ENCODE data around the gene LGALS7B. TPM values are rescaled to one million over a fixed set of nuclear protein-coding genes. Genes with fewer than 3 reads are reported as not detected.

The LGALS7B gene
- total RNA-seq, 4 donors from 2014 or later = not detected

DNA sequence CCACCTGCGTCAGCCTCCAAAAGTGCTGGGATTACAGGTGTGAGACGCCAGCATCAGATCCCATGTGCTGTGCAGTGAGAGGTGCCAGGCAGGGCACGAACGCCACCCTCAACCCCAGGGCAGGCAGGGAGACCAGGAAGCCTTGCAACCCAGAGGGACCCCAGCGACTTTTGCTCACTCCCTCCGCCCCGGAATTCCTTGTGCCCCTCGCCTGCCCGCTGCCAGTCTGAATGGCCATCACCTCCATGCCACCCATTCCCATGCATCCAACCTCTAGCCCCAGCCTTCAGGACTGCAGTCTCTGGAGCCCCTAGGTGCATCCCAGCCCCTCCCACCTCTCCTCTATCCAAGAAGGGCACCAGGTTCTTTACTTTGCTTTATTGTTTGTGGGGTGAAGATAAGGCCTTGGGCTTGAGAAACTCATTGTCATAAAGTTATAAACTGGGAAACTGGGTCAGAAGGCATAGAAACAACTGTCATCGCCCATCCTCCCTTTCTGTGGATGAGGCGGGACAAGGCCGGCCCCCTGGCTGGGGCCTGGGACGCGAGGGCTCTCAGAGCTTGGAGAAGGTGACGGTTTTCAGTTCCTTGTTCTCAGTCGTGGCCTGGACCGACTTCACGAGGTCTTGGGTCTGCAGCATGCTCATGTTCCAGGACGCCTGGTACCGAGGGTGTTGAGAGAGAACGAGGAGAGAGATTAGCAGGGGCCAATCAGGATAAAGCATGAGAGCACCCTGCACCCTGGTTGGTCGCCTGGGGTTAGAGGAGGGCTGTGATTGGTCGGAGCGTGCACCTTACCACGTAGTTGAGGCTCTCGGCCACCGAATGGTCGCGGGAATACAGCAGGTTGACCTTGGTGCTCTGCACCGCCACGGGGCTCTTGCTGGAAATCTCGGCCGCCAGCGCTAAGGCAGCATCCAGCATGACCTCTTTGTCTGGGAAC, 26.3 kb downstream of the LGALS7B start:
- TF ChIP-seq, protein P1, sequence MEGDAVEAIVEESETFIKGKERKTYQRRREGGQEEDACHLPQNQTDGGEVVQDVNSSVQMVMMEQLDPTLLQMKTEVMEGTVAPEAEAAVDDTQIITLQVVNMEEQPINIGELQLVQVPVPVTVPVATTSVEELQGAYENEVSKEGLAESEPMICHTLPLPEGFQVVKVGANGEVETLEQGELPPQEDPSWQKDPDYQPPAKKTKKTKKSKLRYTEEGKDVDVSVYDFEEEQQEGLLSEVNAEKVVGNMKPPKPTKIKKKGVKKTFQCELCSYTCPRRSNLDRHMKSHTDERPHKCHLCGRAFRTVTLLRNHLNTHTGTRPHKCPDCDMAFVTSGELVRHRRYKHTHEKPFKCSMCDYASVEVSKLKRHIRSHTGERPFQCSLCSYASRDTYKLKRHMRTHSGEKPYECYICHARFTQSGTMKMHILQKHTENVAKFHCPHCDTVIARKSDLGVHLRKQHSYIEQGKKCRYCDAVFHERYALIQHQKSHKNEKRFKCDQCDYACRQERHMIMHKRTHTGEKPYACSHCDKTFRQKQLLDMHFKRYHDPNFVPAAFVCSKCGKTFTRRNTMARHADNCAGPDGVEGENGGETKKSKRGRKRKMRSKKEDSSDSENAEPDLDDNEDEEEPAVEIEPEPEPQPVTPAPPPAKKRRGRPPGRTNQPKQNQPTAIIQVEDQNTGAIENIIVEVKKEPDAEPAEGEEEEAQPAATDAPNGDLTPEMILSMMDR (IDR thresholded peaks at IDR 0.05; ENCODE audit: low read depth) = no peak

GRCh38 chr19:38816131-38816750, 27.2 kb downstream of the LGALS7B start:
- TF ChIP-seq, protein P1 (IDR thresholded peaks at IDR 0.05; ENCODE audit: low read depth) = no peak

DNA sequence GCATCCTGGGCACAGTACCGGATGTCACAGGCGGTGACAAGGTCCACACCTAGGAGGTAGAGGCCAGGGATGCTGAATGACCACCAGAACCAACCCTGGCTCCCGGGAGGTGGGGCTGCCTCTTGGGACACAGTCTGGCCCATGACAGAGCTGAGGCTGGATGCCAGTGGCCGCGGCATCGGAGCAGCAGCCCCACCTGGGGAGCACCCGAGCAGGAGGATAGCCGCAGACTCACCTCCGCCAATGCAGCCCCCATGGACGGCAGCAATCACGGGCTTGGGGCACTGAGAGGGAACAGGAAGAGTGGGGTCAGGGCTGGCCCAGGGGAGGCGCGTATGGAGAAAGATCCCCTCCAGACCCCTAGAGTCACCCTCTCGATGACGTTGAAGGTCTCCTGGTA, 28.1 kb downstream of the LGALS7B start:
- TF ChIP-seq, protein P1 (IDR thresholded peaks at IDR 0.05; ENCODE audit: low read depth) = no peak

DNA sequence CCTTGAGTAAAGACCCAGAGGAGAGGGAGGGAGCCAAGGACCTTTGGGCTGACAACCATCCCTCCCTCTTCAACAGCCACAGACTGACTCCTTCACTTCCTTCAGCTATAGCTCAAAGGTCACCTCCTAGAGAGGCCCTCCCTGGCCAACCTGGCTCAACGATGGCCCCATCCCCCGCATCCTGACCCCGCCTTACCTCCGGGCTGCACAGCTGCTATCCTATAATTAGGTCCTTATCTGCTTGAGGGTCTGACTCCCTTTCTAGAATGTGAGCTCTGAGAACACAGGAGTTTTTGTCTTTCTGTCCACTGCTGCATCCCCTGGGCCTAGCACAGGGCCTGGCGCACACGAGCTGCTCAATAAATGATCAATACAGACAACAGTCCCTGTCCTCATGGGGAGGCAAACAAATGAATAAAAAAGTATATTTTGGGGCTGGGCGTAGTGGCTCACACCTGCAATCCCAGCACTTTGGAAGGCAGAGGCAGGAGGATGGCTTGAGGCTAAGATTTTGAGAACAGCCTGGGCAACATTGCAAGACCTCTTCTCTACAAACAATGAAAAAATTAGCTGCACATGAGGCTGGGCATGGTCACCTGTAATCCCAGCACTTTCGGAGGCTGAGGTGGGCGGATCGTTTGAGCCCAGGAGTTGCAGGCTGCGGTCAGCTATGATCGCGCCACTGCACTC, 30.4 kb downstream of the LGALS7B start:
- TF ChIP-seq, protein P1 (IDR thresholded peaks at IDR 0.05; ENCODE audit: low read depth) = no peak

DNA sequence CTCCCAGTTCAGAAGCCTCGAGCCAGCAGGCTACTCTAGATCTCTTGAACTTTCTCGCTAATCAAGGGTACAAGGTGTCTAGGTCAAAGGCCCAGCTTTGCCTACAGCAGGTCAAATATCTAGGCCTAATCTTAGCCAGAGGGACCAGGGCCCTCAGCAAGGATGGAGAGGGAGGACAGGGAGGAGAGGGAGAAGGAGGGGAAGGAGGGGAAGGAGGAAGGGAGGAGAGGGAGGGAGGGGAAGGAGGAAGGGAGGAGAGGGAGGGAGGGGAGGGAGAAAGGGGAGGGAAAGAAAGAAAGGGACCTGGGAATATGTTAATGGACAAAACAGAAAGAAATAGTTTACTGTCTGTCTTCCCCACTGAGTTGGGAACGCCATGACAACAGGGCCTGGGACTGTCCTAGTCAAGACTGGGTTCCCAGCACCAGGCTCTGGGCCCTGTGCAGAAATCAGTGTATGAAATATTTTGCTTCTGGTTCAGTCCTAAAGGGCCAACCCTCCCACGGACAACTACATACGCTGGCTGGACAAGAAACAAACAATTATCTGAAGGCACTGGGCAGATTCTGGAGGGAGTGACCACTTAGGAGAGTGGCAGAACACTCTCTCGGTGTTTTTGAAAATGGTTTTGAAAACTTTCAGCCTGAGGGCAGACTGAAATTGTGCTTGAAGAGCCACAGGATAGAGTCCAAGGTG, 38.0 kb downstream of the LGALS7B start:
- TF ChIP-seq, protein P1 (IDR thresholded peaks at IDR 0.05; ENCODE audit: low read depth) = no peak

DNA sequence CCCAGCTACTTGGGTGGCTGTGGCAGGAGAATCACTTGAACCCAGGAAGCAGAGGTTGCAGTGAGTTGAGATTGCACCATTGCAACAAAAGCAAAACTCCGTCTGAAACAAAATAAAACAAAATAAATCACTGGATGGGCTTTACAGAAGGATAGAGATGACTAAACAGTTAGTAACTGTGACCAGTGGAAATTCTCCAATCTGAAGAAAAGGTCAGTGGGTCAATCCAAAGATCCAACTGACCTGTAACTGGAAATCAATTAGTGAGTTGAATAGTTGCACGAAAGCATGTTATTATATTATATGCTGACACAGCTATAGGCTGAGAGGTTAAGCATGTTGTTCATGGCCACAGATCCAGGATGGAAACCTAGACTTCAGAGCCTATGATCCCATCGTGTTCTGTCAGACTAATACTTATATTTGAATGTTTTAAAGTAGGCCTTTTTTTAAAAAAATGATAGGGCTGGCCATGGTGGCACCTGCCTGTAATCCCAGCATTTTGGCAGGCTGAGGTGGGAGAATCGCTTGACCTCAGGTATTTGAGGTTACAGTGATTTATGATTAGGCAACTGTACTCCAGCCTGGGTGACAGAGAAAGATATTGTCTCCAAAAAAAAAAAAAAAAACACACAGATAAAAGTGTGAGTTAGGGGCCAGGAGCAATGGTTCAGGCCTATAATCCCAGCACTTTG, 41.2 kb downstream of the LGALS7B start:
- TF ChIP-seq, protein P1 (IDR thresholded peaks at IDR 0.05; ENCODE audit: low read depth) = no peak

All from subcutaneous adipose tissue (tissue), 4 donors.